Activated naive CD8-positive, alpha-beta T cell (primary cell): ENCODE data around the gene GUCY2F.

ENCODE experiments used
- H3K27ac Mint-ChIP-seq: one replicate; pipeline ENCODE4 v1.8.0; 2021; ENCODE audit warnings: mixed read lengths
- H3K27me3 Mint-ChIP-seq: one replicate; pipeline ENCODE4 v1.8.0; 2021; ENCODE audit warnings: mixed read lengths
- H3K36me3 Mint-ChIP-seq: one replicate; pipeline ENCODE4 v1.8.0; 2021; ENCODE audit warnings: mixed read lengths
- H3K4me1 Mint-ChIP-seq: one replicate; pipeline ENCODE4 v1.8.0; 2021; ENCODE audit warnings: low read depth, mixed read lengths
- H3K4me3 Mint-ChIP-seq: one replicate; pipeline ENCODE4 v1.8.0; 2021; ENCODE audit warnings: mild to moderate bottlenecking, mixed read lengths
- H3K9me3 Mint-ChIP-seq: one replicate; pipeline ENCODE4 v1.8.0; 2021; ENCODE audit warnings: low read depth, mixed read lengths

Gene GUCY2F

GRCh38 chrX:109372716-109373115, 109.2 kb downstream of the GUCY2F start:
- H3K27ac Mint-ChIP-seq = no peak overlapping the region
- H3K27me3 Mint-ChIP-seq = peaks cover 3% of the 10 kb centered on the region
- H3K4me1 Mint-ChIP-seq = no peaks in the 10 kb centered on the region
- no peak overlapping the region for H3K4me3 Mint-ChIP-seq
- H3K36me3 Mint-ChIP-seq = no peaks in the 10 kb centered on the region
- H3K9me3 Mint-ChIP-seq = no peaks in the 10 kb centered on the region

GRCh38 chrX:109372291-109372690, 109.6 kb downstream of the GUCY2F start:
- H3K9me3 Mint-ChIP-seq = no peaks in the 10 kb centered on the region
- H3K4me1 Mint-ChIP-seq = no peaks in the 10 kb centered on the region

GRCh38 chrX:109362101-109362500, 119.8 kb downstream of the GUCY2F start:
- Mint-ChIP-seq H3K36me3 (no peaks in the 10 kb centered on the region), H3K9me3 (no peaks in the 10 kb centered on the region), H3K27me3 (no peaks in the 10 kb centered on the region), H3K4me3 (no peak overlapping the region), H3K27ac (no peak overlapping the region), H3K4me1 (no peaks in the 10 kb centered on the region)

More at GRCh38 chrX:109372291-109372690, 109.6 kb downstream of the GUCY2F start:
- H3K27me3 Mint-ChIP-seq = peaks cover 3% of the 10 kb centered on the region
- no peaks in the 10 kb centered on the region for H3K36me3 Mint-ChIP-seq
- no peak overlapping the region for H3K4me3 Mint-ChIP-seq
- no peak overlapping the region for H3K27ac Mint-ChIP-seq

- Mint-ChIP-seq H3K36me3 (no peaks in the 10 kb centered on the region), H3K27ac (no peak overlapping the region), H3K9me3 (no peaks in the 10 kb centered on the region), H3K4me1 (no peaks in the 10 kb centered on the region), H3K4me3 (no peak overlapping the region), H3K27me3 (no peaks in the 10 kb centered on the region)
Observed at GRCh38 chrX:109360301-109360700, 121.6 kb downstream of the GUCY2F start.

- H3K27ac Mint-ChIP-seq = no peak overlapping the region
- H3K4me1 Mint-ChIP-seq = no peaks in the 10 kb centered on the region
- no peak overlapping the region for H3K4me3 Mint-ChIP-seq
- no peaks in the 10 kb centered on the region for H3K36me3 Mint-ChIP-seq
- H3K27me3 Mint-ChIP-seq = no peaks in the 10 kb centered on the region
- H3K9me3 Mint-ChIP-seq = no peaks in the 10 kb centered on the region
Observed at GRCh38 chrX:109357706-109358105, 124.2 kb downstream of the GUCY2F start.

GRCh38 chrX:109356684-109357083, 125.2 kb downstream of the GUCY2F start:
- Mint-ChIP-seq H3K4me1 (no peaks in the 10 kb centered on the region), H3K4me3 (no peak overlapping the region), H3K9me3 (no peaks in the 10 kb centered on the region), H3K36me3 (no peaks in the 10 kb centered on the region), H3K27me3 (no peaks in the 10 kb centered on the region), H3K27ac (no peak overlapping the region)

GRCh38 chrX:109352066-109352588, 129.8 kb downstream of the GUCY2F start:
- Mint-ChIP-seq H3K27ac (no peak overlapping the region), H3K4me3 (no peak overlapping the region), H3K4me1 (no peaks in the 10 kb centered on the region), H3K9me3 (no peaks in the 10 kb centered on the region), H3K27me3 (no peaks in the 10 kb centered on the region), H3K36me3 (no peaks in the 10 kb centered on the region)

GRCh38 chrX:109351557-109351956, 130.3 kb downstream of the GUCY2F start:
- H3K4me1 Mint-ChIP-seq = no peaks in the 10 kb centered on the region
- H3K4me3 Mint-ChIP-seq = no peak overlapping the region
- H3K27ac Mint-ChIP-seq = no peak overlapping the region
- no peaks in the 10 kb centered on the region for H3K27me3 Mint-ChIP-seq
- H3K36me3 Mint-ChIP-seq = no peaks in the 10 kb centered on the region
- no peaks in the 10 kb centered on the region for H3K9me3 Mint-ChIP-seq

GRCh38 chrX:109350551-109350950, 131.3 kb downstream of the GUCY2F start:
- no peaks in the 10 kb centered on the region for H3K36me3 Mint-ChIP-seq
- H3K27me3 Mint-ChIP-seq = no peaks in the 10 kb centered on the region
- H3K4me3 Mint-ChIP-seq = no peak overlapping the region
- no peak overlapping the region for H3K27ac Mint-ChIP-seq
- no peaks in the 10 kb centered on the region for H3K4me1 Mint-ChIP-seq
- no peaks in the 10 kb centered on the region for H3K9me3 Mint-ChIP-seq

- Mint-ChIP-seq H3K36me3 (no peaks in the 10 kb centered on the region), H3K27me3 (no peaks in the 10 kb centered on the region), H3K9me3 (no peaks in the 10 kb centered on the region), H3K4me1 (no peaks in the 10 kb centered on the region), H3K27ac (no peak overlapping the region), H3K4me3 (no peak overlapping the region)
Observed at GRCh38 chrX:109350051-109350450, 131.8 kb downstream of the GUCY2F start.

GRCh38 chrX:109347632-109348031, 134.3 kb downstream of the GUCY2F start:
- H3K9me3 Mint-ChIP-seq = no peaks in the 10 kb centered on the region
- no peak overlapping the region for H3K4me3 Mint-ChIP-seq
- H3K4me1 Mint-ChIP-seq = no peaks in the 10 kb centered on the region
- no peak overlapping the region for H3K27ac Mint-ChIP-seq
- H3K27me3 Mint-ChIP-seq = no peaks in the 10 kb centered on the region
- H3K36me3 Mint-ChIP-seq = no peaks in the 10 kb centered on the region

GRCh38 chrX:109346491-109346890, 135.4 kb downstream of the GUCY2F start:
- Mint-ChIP-seq H3K4me1 (no peaks in the 10 kb centered on the region), H3K36me3 (no peaks in the 10 kb centered on the region), H3K27me3 (no peaks in the 10 kb centered on the region), H3K9me3 (no peaks in the 10 kb centered on the region), H3K27ac (no peak overlapping the region), H3K4me3 (no peak overlapping the region)

GRCh38 chrX:109345856-109346255, 136.0 kb downstream of the GUCY2F start:
- no peaks in the 10 kb centered on the region for H3K9me3 Mint-ChIP-seq
- no peaks in the 10 kb centered on the region for H3K27me3 Mint-ChIP-seq
- no peaks in the 10 kb centered on the region for H3K36me3 Mint-ChIP-seq
- H3K4me3 Mint-ChIP-seq = no peak overlapping the region
- no peaks in the 10 kb centered on the region for H3K4me1 Mint-ChIP-seq
- H3K27ac Mint-ChIP-seq = no peak overlapping the region

- no peaks in the 10 kb centered on the region for H3K9me3 Mint-ChIP-seq
- H3K4me3 Mint-ChIP-seq = no peak overlapping the region
- no peak overlapping the region for H3K27ac Mint-ChIP-seq
- H3K4me1 Mint-ChIP-seq = no peaks in the 10 kb centered on the region
- H3K36me3 Mint-ChIP-seq = no peaks in the 10 kb centered on the region
- no peaks in the 10 kb centered on the region for H3K27me3 Mint-ChIP-seq
Observed at GRCh38 chrX:109344678-109345077, 137.2 kb downstream of the GUCY2F start.

GRCh38 chrX:109344101-109344500, 137.8 kb downstream of the GUCY2F start:
- H3K4me3 Mint-ChIP-seq = no peak overlapping the region
- no peaks in the 10 kb centered on the region for H3K27me3 Mint-ChIP-seq
- H3K27ac Mint-ChIP-seq = no peak overlapping the region
- no peaks in the 10 kb centered on the region for H3K4me1 Mint-ChIP-seq
- H3K36me3 Mint-ChIP-seq = no peaks in the 10 kb centered on the region
- H3K9me3 Mint-ChIP-seq = no peaks in the 10 kb centered on the region

- no peaks in the 10 kb centered on the region for H3K9me3 Mint-ChIP-seq
- no peak overlapping the region for H3K27ac Mint-ChIP-seq
- no peaks in the 10 kb centered on the region for H3K27me3 Mint-ChIP-seq
- H3K4me3 Mint-ChIP-seq = no peak overlapping the region
- H3K4me1 Mint-ChIP-seq = no peaks in the 10 kb centered on the region
- H3K36me3 Mint-ChIP-seq = no peaks in the 10 kb centered on the region
Observed at GRCh38 chrX:109343671-109344070, 138.2 kb downstream of the GUCY2F start.
